Parathyroid adenoma (tissue), 2 donors: ENCODE measurements around the gene ENDOG.
"Not testable (repeated sequence)": the region's sequence is repeated elsewhere in the genome, so short reads cannot be mapped to it uniquely, and the experiment has no call there.

ENCODE experiments used
- H2AFZ ChIP-seq: fragments of 300-600 bp; sonication (generic); one replicate; pipeline ENCODE4 v1.7.0; 2017; ENCODE audit warnings: antibody characterized with exemption, mild to moderate bottlenecking
- H3K27ac ChIP-seq: fragments of 300-600 bp; sonication (generic); one replicate; pipeline ENCODE4 v1.7.0; 2017
- H3K27me3 ChIP-seq: fragments of 300-600 bp; sonication (generic); one replicate; pipeline ENCODE4 v1.7.0; 2017; ENCODE audit warnings: low read length; ENCODE audit not compliant: control insufficient read depth, insufficient read depth
- H3K36me3 ChIP-seq: fragments of 300-600 bp; sonication (generic); one replicate; pipeline ENCODE4 v1.7.0; 2017; ENCODE audit warnings: low read length; ENCODE audit not compliant: control insufficient read depth, insufficient read depth
- H3K4me1 ChIP-seq: fragments of 300-600 bp; sonication (generic); one replicate; pipeline ENCODE4 v1.7.0; 2017; ENCODE audit warnings: control low read depth
- H3K4me2 ChIP-seq: fragments of 300-600 bp; sonication (generic); one replicate; pipeline ENCODE4 v1.7.0; 2017; ENCODE audit warnings: low read length
- H3K4me3 ChIP-seq: fragments of 300-600 bp; sonication (generic); one replicate; pipeline ENCODE4 v1.7.0; 2017; ENCODE audit warnings: low read depth, low read length
- H3K79me2 ChIP-seq: fragments of 300-600 bp; sonication (generic); one replicate; pipeline ENCODE4 v1.7.0; 2017; ENCODE audit warnings: control low read depth
- H3K9ac ChIP-seq: fragments of 300-600 bp; sonication (generic); one replicate; pipeline ENCODE4 v1.7.0; 2017; ENCODE audit warnings: mild to moderate bottlenecking
- H3K9me3 ChIP-seq: fragments of 300-600 bp; sonication (generic); one replicate; pipeline ENCODE4 v1.7.0; 2017; ENCODE audit warnings: low read length; ENCODE audit not compliant: control insufficient read depth
- CTCF ChIP-seq: fragments of 300-600 bp; sonication (generic); IDR thresholded peaks from one replicate; pipeline ENCODE4 v1.7.0; 2017; ENCODE audit warnings: antibody characterized with exemption, mild to moderate bottlenecking
- donor health status: primary hyperparathyroidism.

Gene ENDOG

DNA sequence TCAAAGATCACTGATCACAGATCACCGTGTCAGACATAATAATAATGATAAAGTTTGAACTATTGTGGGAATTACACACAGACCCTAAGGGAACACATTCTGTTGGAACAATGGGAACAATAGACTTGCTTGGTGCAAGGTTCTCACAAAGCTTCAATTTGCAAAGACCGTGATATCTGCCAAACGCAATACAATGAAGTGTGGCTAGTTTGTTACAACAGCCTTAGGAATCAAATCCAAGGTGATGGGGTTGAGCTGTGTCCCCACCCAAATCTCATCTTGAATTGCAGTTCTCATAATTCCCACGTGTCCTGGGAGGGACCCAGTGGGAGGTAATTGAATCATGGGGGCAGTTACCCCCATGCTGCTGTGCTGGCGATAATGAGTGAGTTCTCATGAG lies 42.6 kb downstream of the ENDOG start:
- H3K27ac ChIP-seq = no peak overlapping the region

GRCh38 chr9:128861501-128861900 lies 43.2 kb downstream of the ENDOG start:
- TF ChIP-seq CTCF = no peak
- H3K79me2 ChIP-seq = no peaks in the 10 kb centered on the region
- H3K9ac ChIP-seq = no peak overlapping the region
- no peak overlapping the region for H3K4me3 ChIP-seq
- no peaks in the 10 kb centered on the region for H3K36me3 ChIP-seq
- no peak overlapping the region for H3K27ac ChIP-seq
- H3K4me2 ChIP-seq = no peak overlapping the region
- no peak overlapping the region for H2AFZ ChIP-seq
- no peaks in the 10 kb centered on the region for H3K9me3 ChIP-seq
- no peaks in the 10 kb centered on the region for H3K4me1 ChIP-seq
- no peaks in the 10 kb centered on the region for H3K27me3 ChIP-seq

More for the DNA sequence above, 42.6 kb downstream of the ENDOG start:
- Histone ChIP-seq H3K79me2 (no peaks in the 10 kb centered on the region), H3K9ac (no peak overlapping the region), H3K4me2 (no peak overlapping the region), H3K27me3 (no peaks in the 10 kb centered on the region), H2AFZ (no peak overlapping the region), H3K36me3 (no peaks in the 10 kb centered on the region), H3K4me1 (no peaks in the 10 kb centered on the region), H3K4me3 (no peak overlapping the region), H3K9me3 (no peaks in the 10 kb centered on the region)
- TF ChIP-seq CTCF = no peak

DNA sequence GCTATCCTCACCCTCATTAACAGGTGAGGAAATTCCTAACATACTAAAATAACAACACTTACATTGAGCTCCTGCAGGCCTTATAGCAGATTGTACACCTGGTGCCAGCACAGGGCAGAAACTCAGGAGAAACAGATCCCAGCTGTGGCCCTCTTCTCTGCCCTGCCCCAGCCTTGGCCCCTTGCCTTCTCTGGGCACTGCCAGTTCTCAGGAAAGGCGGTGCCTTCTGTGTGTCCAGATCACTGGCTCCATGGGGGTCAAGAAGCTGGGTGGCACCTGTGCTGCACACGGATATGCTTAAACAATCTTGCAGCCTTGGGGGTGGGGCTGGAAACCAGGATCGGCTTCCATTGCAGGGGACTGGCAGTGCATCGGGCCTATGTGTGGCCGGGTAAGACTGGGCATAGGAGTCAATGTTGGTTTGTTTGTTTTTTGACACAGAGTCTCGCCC lies 44.1 kb downstream of the ENDOG start:
- H3K4me2 ChIP-seq = no peak overlapping the region
- no peaks in the 10 kb centered on the region for H3K9me3 ChIP-seq
- no peak for TF ChIP-seq CTCF
- no peak overlapping the region for H3K9ac ChIP-seq
- no peak overlapping the region for H2AFZ ChIP-seq
- no peaks in the 10 kb centered on the region for H3K36me3 ChIP-seq
- peak overlapping the region; percentile 29 for H3K27ac ChIP-seq
- no peaks in the 10 kb centered on the region for H3K4me1 ChIP-seq
- H3K79me2 ChIP-seq = no peaks in the 10 kb centered on the region
- H3K27me3 ChIP-seq = no peaks in the 10 kb centered on the region
- no peak overlapping the region for H3K4me3 ChIP-seq

- no peak overlapping the region for H2AFZ ChIP-seq
- no peak overlapping the region for H3K9ac ChIP-seq
- H3K4me3 ChIP-seq = no peak overlapping the region
- H3K4me2 ChIP-seq = no peak overlapping the region
- no peak overlapping the region for H3K27ac ChIP-seq
- peak; percentile 66 for TF ChIP-seq CTCF
- H3K9me3 ChIP-seq = no peaks in the 10 kb centered on the region
- H3K27me3 ChIP-seq = no peaks in the 10 kb centered on the region
- no peaks in the 10 kb centered on the region for H3K79me2 ChIP-seq
- H3K36me3 ChIP-seq = no peaks in the 10 kb centered on the region
- H3K4me1 ChIP-seq = no peaks in the 10 kb centered on the region
Observed at GRCh38 chr9:128863647-128864046, 45.3 kb downstream of the ENDOG start.

- Histone ChIP-seq H2AFZ (no peak overlapping the region), H3K36me3 (no peaks in the 10 kb centered on the region), H3K27me3 (no peaks in the 10 kb centered on the region), H3K4me1 (no peaks in the 10 kb centered on the region), H3K4me2 (no peak overlapping the region), H3K79me2 (no peaks in the 10 kb centered on the region), H3K27ac (no peak overlapping the region), H3K9ac (no peak overlapping the region), H3K9me3 (no peaks in the 10 kb centered on the region), H3K4me3 (no peak overlapping the region)
- no peak for TF ChIP-seq CTCF
Observed at GRCh38 chr9:128870128-128870940, 52.0 kb downstream of the ENDOG start.

DNA sequence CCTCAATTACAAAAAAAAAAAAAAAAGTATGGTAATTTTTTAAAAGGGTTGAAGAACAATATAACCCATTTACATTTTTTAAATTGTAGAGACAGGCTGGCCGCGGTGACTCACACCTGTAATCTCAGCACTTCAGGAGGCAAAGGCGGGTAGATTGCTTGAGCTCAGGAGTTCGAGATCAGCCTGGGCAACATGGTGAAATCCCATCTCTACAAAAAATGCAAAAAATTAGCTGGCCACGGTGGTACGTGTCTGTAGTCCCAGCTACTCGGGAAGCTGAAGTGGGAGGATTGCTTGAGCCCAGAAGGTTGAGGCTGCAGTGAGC lies 52.6 kb downstream of the ENDOG start:
- H3K27ac ChIP-seq, H3K9ac ChIP-seq, H3K4me3 ChIP-seq, H3K4me1 ChIP-seq, H3K9me3 ChIP-seq, H2AFZ ChIP-seq, H3K27me3 ChIP-seq, H3K36me3 ChIP-seq, H3K79me2 ChIP-seq, H3K4me2 ChIP-seq: not testable (repeated sequence)
